RWPE2 (cell line): ENCODE results near the gene RIMS4.

Source experiments
- ATAC-seq: fragments of 200-7000 bp; cut with Tn5 transposase; 3 replicates; pipeline ENCODE4 v1.9.1; 2021; ENCODE audit warnings: low read depth
- DNase-seq: peaks from one replicate; pipeline ENCODE4 v3.0.0-alpha.2; 2020; ENCODE audit warnings: low spot score
- H3K27ac ChIP-seq: fragments of 450-650 bp; 2 replicates; pipeline ENCODE4 v1.5.1; 2017; ENCODE audit warnings: mild to moderate bottlenecking; ENCODE audit not compliant: poor library complexity, severe bottlenecking
- H3K27me3 ChIP-seq: fragments of 250-450 bp; sonication (Bioruptor Pico); 2 replicates; pipeline ENCODE4 v1.5.1; 2021; ENCODE audit warnings: mild to moderate bottlenecking, moderate library complexity; ENCODE audit not compliant: insufficient read depth, poor library complexity, severe bottlenecking
- H3K36me3 ChIP-seq: fragments of 250-450 bp; sonication (Bioruptor Pico); 2 replicates; pipeline ENCODE4 v1.5.1; 2020; ENCODE audit warnings: low read depth, mild to moderate bottlenecking, moderate library complexity
- H3K4me1 ChIP-seq: fragments of 250-450 bp; sonication (Bioruptor Pico); 2 replicates; pipeline ENCODE4 v1.5.1; 2021; ENCODE audit warnings: mild to moderate bottlenecking, moderate library complexity; ENCODE audit not compliant: insufficient read depth, poor library complexity, severe bottlenecking
- H3K4me3 ChIP-seq: fragments of 250-450 bp; sonication (Bioruptor Pico); 2 replicates; pipeline ENCODE4 v1.5.1; 2021; ENCODE audit warnings: mild to moderate bottlenecking, moderate library complexity; ENCODE audit not compliant: severe bottlenecking
- H3K9me3 ChIP-seq: fragments of 250-450 bp; sonication (Bioruptor Pico); 2 replicates; pipeline ENCODE4 v1.5.1; 2021; ENCODE audit warnings: mild to moderate bottlenecking, moderate library complexity; ENCODE audit not compliant: severe bottlenecking
- TF ChIP-seq, protein P1 (sequence below): fragments of 450-650 bp; IDR thresholded peaks from one replicate; pipeline ENCODE4 v1.5.1; 2017; ENCODE audit warnings: mild to moderate bottlenecking, moderate library complexity; ENCODE audit not compliant: poor library complexity, severe bottlenecking

The RIMS4 gene

DNA sequence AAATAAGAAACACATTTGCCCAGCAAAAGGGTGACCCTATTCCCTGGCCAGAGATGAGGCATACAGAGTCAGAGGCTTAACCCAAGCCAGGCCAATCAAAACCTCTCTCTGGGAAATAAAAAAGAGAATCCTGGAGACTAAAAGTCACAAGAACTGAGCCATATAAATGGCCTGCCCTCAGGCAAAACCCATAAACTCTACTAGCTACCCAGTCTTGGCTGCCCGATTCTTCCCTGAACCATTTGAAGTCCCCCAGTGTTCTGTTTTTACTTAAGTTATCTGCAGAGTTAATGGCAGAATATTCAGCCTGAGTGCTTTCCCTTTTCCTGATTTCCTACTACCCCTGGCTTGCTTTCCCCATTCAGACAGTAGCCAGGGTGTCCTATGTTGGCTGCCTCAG lies 50.8 kb downstream of the RIMS4 start:
- Histone ChIP-seq H3K4me3 (no peak overlapping the region), H3K4me1 (no peaks in the 10 kb centered on the region), H3K9me3 (no peaks in the 10 kb centered on the region), H3K27me3 (peaks cover 10% of the 10 kb centered on the region), H3K27ac (no peak overlapping the region), H3K36me3 (no peaks in the 10 kb centered on the region)
- DNase-seq (no peak), ATAC-seq (no peak)
- TF ChIP-seq, protein P1, sequence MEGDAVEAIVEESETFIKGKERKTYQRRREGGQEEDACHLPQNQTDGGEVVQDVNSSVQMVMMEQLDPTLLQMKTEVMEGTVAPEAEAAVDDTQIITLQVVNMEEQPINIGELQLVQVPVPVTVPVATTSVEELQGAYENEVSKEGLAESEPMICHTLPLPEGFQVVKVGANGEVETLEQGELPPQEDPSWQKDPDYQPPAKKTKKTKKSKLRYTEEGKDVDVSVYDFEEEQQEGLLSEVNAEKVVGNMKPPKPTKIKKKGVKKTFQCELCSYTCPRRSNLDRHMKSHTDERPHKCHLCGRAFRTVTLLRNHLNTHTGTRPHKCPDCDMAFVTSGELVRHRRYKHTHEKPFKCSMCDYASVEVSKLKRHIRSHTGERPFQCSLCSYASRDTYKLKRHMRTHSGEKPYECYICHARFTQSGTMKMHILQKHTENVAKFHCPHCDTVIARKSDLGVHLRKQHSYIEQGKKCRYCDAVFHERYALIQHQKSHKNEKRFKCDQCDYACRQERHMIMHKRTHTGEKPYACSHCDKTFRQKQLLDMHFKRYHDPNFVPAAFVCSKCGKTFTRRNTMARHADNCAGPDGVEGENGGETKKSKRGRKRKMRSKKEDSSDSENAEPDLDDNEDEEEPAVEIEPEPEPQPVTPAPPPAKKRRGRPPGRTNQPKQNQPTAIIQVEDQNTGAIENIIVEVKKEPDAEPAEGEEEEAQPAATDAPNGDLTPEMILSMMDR = no peak

GRCh38 chr20:44758247-44759101 lies 51.9 kb downstream of the RIMS4 start:
- no peak overlapping the region for H3K27ac ChIP-seq
- no peaks in the 10 kb centered on the region for H3K4me1 ChIP-seq
- no peaks in the 10 kb centered on the region for H3K36me3 ChIP-seq
- peaks cover 6% of the 10 kb centered on the region for H3K27me3 ChIP-seq
- H3K9me3 ChIP-seq = no peaks in the 10 kb centered on the region
- no peak for ATAC-seq
- DNase-seq = no peak
- TF ChIP-seq, protein P1 = no peak
- no peak overlapping the region for H3K4me3 ChIP-seq

GRCh38 chr20:44756956-44757355 lies 53.4 kb downstream of the RIMS4 start:
- peak; percentile 76 for DNase-seq
- H3K27me3 ChIP-seq = peaks cover 18% of the 10 kb centered on the region
- TF ChIP-seq, protein P1 = no peak
- H3K9me3 ChIP-seq = no peaks in the 10 kb centered on the region
- no peak overlapping the region for H3K4me3 ChIP-seq
- ATAC-seq = no peak
- no peaks in the 10 kb centered on the region for H3K36me3 ChIP-seq
- no peaks in the 10 kb centered on the region for H3K4me1 ChIP-seq
- no peak overlapping the region for H3K27ac ChIP-seq

DNA sequence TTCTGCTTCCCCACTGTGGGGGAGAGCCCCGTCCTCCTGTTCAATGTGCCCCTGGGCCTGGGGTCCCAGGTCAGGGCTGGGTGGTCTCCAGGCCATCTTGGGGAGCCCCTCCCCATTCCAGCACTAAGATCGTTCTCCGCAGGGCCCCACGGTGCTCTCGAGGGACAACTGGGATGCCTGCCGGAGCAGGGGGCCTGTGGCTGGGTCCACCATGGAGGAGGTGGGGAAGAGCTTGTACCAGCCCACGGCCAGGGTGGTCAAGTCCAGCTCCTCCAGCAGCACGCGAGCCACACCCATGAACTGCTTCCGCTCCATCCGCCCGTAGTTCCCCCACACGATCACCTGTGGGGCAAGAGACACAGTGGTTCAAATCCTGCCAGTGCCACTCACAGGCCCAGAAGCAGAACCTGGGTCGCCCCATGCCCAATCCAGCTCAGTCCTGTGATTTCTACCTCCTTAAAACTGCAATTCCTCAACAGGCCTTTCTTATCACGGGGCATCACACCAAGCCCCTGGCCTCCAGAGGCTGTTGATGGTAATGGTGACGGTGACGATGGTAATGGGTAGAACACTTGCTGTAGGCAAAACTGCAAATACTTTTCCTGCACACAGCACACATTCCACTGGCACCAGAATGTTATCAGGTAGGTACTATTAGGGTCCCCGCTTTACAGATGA lies 54.2 kb downstream of the RIMS4 start:
- no peaks in the 10 kb centered on the region for H3K9me3 ChIP-seq
- TF ChIP-seq, protein P1 = no peak
- no peaks in the 10 kb centered on the region for H3K36me3 ChIP-seq
- H3K4me3 ChIP-seq = no peak overlapping the region
- peaks cover 26% of the 10 kb centered on the region for H3K27me3 ChIP-seq
- peak; percentile 49 for DNase-seq
- no peak for ATAC-seq
- H3K4me1 ChIP-seq = no peaks in the 10 kb centered on the region
- no peak overlapping the region for H3K27ac ChIP-seq
